Skeletal muscle tissue (tissue), 4 donors: ENCODE data around the gene PLAU. TPM values are rescaled to one million over a fixed set of nuclear protein-coding genes. Genes with fewer than 3 reads are reported as not detected.
"Not testable (repeated sequence)": the region's sequence is repeated elsewhere in the genome, so short reads cannot be mapped to it uniquely, and the experiment has no call there.

Experiments used
- H3K27ac ChIP-seq: one replicate; pipeline ENCODE4 v1.7.0; 2013; ENCODE audit warnings: mild to moderate bottlenecking, low read depth, low read length, inconsistent platforms
- H3K27me3 ChIP-seq, 3 donors: one replicate each; pipeline ENCODE4 v1.7.0; 2013; ENCODE audit warnings: low read length in 3 of 3; ENCODE audit not compliant: control insufficient read depth in 3 of 3, insufficient read depth in 3 of 3
- H3K36me3 ChIP-seq, 3 donors: one replicate each; pipeline ENCODE4 v1.7.0; 2013; ENCODE audit warnings: low read length in 3 of 3; ENCODE audit not compliant: control insufficient read depth in 3 of 3, insufficient read depth in 3 of 3
- H3K4me1 ChIP-seq, 3 donors: one replicate each; pipeline ENCODE4 v1.7.0; 2013; ENCODE audit warnings: low read length in 3 of 3, mild to moderate bottlenecking in 3 of 3; ENCODE audit not compliant: control insufficient read depth in 3 of 3, insufficient read depth in 3 of 3
- H3K4me3 ChIP-seq, 3 donors: one replicate each; pipeline ENCODE4 v1.7.0; 2013; ENCODE audit warnings: low read length in 3 of 3
- H3K9ac ChIP-seq, 3 donors: one replicate each; pipeline ENCODE4 v1.7.0; 2013; ENCODE audit warnings: low read length in 3 of 3, mild to moderate bottlenecking in 3 of 3, moderate library complexity in 2 of 3, low read depth in 1 of 3
- H3K9me3 ChIP-seq, 3 donors: one replicate each; pipeline ENCODE4 v1.7.0; 2013; ENCODE audit warnings: low read length in 3 of 3; ENCODE audit not compliant: control insufficient read depth in 3 of 3
- total RNA-seq: library from RNA; depleted of rRNA; stranded (reverse); fragments of >200 nt; gene quantifications from one replicate; pipeline ENCODE4 v1.2.3, GENCODE V29; 2014
- donor health status: Osteomylitis.

Gene PLAU
- total RNA-seq, 1 donor from 2014 or later: 21.4 TPM

DNA sequence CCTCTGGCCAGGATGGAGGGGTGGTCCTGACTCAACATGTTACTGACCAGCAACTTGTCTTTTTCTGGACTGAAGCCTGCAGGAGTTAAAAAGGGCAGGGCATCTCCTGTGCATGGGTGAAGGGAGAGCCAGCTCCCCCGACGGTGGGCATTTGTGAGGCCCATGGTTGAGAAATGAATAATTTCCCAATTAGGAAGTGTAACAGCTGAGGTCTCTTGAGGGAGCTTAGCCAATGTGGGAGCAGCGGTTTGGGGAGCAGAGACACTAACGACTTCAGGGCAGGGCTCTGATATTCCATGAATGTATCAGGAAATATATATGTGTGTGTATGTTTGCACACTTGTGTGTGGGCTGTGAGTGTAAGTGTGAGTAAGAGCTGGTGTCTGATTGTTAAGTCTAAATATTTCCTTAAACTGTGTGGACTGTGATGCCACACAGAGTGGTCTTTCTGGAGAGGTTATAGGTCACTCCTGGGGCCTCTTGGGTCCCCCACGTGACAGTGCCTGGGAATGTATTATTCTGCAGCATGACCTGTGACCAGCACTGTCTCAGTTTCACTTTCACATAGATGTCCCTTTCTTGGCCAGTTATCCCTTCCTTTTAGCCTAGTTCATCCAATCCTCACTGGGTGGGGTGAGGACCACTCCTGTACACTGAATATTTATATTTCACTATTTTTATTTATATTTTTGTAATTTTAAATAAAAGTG, 6.0 kb downstream of the PLAU start:
- Histone ChIP-seq H3K36me3 (peaks cover 18 to 26% (median 18%) of the 10 kb centered on the region in 3 donors), H3K27ac (peak overlapping the region; percentile 30)

DNA sequence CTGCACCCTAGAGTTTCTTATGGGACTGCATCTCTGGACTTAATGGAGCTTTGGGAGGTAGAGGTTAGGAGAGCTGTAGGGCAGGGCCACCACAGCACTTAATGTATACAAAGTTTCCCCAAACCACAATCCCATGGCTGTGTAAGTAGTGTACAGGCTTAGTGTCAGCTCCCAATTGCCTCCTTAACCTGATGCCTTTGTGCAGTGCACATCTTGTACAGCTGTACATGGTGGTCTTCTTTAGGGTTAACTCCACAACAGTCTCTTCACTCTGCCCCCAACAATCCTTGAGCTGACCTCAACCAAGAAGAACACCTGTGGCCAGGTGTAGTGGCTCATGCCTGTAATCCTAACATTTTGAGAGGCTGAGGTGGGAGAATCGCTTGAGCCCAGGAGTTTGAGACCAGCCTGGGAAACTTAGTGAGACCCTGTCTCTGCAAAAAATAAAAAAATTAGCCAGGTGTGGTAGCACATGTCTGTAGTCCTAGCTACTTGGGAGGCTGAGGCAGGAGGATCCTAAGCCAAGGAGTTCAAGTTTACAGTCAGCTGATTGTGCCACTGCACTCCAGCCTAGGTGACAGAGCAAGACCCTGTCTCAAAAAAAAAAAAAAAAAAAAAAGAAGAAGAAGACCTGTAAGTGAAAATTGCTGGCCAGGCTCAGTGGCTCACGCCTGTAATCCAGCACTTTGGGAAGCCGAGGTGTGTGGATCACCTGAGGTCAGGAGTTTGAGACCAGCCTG, 6.8 kb downstream of the PLAU start:
- Histone ChIP-seq H3K9me3 (peaks cover 0 to 2% (median 0%) of the 10 kb centered on the region in 3 donors), H3K4me3 (no peak overlapping the region), H3K36me3 (peaks cover 16 to 24% (median 18%) of the 10 kb centered on the region in 3 donors), H3K27ac (no peak overlapping the region), H3K9ac (no peak overlapping the region), H3K4me1 (peaks cover 23 to 41% (median 33%) of the 10 kb centered on the region in 3 donors), H3K27me3 (no peaks in the 10 kb centered on the region)

More for the DNA sequence above, 6.0 kb downstream of the PLAU start:
- Histone ChIP-seq H3K4me3 (no peak overlapping the region), H3K4me1 (peaks cover 29 to 46% (median 35%) of the 10 kb centered on the region in 3 donors), H3K9me3 (peaks cover 0 to 2% (median 0%) of the 10 kb centered on the region in 3 donors), H3K27me3 (no peaks in the 10 kb centered on the region), H3K9ac (no peak overlapping the region)

DNA sequence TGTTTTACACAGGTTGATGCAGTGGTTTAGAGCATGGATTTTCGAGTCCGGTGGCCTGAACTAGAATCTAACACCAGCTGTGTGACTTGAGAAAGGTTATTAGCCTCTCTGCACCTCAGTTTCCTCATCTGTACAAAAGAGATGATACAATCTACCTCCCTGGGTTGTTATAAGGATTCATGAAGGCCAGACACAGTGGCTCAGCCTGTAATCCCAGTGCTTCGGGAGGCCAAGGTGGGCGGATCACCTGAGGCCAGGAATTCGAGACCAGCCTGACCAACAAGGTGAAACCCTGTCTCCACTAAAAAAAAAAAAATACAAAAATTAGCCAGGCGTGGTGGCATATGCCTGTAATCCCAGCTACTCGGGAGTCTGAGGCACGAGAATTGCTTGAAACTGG, 8.5 kb downstream of the PLAU start:
- H3K9me3 ChIP-seq, H3K4me3 ChIP-seq, H3K9ac ChIP-seq, H3K27me3 ChIP-seq: not testable (repeated sequence)
- Histone ChIP-seq H3K36me3 (peaks cover 9 to 11% (median 10%) of the 10 kb centered on the region in 3 donors), H3K4me1 (peaks cover 10 to 25% (median 20%) of the 10 kb centered on the region in 3 donors), H3K27ac (peak overlapping the region; percentile 58)

DNA sequence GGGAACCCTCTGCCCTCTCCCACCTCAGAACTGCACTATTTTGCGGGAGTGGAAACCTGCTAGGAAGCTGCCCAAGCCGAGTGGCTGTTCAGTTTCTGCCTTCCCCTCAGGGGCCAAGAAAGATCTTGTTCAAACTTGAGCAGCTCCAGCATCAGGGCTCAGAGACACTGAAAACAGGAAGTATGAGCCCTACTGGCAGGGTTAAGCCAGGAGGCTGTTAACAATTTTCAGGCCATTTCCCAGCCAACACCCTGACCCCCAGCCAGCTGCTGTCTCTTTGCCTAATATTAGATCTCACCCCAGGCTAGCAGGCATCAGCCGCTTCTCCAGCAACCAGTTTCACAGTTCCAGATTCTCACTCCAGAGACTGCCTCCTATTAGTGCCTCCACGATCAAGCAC, 9.2 kb downstream of the PLAU start:
- H3K27me3 ChIP-seq: no peaks in the 10 kb centered on the region
- H3K9me3 ChIP-seq: peaks cover 0 to 2% (median 0%) of the 10 kb centered on the region in 3 donors
- peaks cover 6 to 19% (median 14%) of the 10 kb centered on the region in 3 donors for H3K4me1 ChIP-seq
- no peak overlapping the region for H3K9ac ChIP-seq
- peak overlapping the region; percentile 58 for H3K27ac ChIP-seq
- H3K36me3 ChIP-seq: peaks cover 4 to 5% (median 5%) of the 10 kb centered on the region in 3 donors
- H3K4me3 ChIP-seq: peak overlapping the region in 1 of 3 donors; percentile 11

DNA sequence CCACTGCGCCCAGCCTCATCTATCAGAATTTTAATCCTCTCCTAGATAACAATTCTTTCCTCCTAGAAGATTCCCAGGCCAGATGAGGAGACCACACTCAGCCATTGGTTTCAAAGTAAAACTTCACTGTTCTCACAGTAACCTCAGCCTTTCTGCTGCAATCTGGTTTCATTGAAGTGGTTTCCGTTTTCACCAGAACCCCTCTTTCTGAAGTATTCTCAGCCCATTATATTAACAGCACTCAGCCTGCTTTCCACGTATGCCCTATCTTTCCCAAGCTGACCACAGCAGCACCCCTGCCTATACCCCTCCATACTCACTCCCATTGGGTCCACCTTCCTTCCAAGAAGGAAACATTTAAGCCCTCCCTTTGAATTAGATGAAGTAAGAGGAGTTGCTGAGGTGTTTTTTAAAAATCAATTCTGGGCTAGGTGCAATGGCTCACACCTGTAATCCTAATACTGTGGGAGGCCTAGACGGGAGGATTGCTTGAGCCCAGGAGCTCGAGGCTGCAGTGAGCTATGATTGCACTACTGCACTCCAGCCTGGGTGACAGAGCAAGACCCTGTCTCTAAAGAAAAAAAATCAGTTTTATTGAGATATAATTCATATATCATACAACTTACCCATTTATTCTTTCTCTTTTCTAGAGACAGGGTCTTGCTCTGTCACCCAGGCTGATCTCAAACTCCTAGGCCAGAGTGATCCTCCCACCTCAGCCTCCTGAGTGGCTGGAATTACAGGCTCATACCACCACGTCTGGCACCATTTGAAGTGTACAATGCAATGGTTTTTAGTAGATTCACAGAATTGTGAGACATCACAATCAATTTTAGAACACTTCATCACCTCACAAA, 11.3 kb downstream of the PLAU start:
- H3K9me3 ChIP-seq: peaks cover 0 to 2% (median 0%) of the 10 kb centered on the region in 3 donors
- H3K36me3 ChIP-seq: no peaks in the 10 kb centered on the region
- H3K4me1 ChIP-seq: peaks cover 0 to 5% (median 2%) of the 10 kb centered on the region in 3 donors
- H3K4me3 ChIP-seq: no peak overlapping the region
- no peak overlapping the region for H3K27ac ChIP-seq
- H3K27me3 ChIP-seq: no peaks in the 10 kb centered on the region
- no peak overlapping the region for H3K9ac ChIP-seq

DNA sequence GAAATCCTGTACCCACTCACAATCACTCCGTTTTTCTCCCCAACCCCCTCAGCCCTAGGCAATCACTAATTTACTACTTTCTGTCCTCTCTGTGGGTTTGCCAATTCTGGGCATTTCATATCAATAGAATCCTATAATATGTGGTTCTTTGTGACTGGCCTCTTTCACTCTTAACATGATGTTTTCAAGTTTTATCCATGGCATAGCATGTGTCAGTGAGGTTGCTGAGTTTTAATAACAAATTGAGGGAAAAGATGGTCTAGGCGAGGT, 11.9 kb downstream of the PLAU start:
- peaks cover 0 to 5% (median 2%) of the 10 kb centered on the region in 3 donors for H3K4me1 ChIP-seq
- H3K9ac ChIP-seq: no peak overlapping the region
- H3K36me3 ChIP-seq: no peaks in the 10 kb centered on the region
- no peaks in the 10 kb centered on the region for H3K27me3 ChIP-seq
- peaks cover 0 to 2% (median 0%) of the 10 kb centered on the region in 3 donors for H3K9me3 ChIP-seq
- no peak overlapping the region for H3K4me3 ChIP-seq
- H3K27ac ChIP-seq: no peak overlapping the region

DNA sequence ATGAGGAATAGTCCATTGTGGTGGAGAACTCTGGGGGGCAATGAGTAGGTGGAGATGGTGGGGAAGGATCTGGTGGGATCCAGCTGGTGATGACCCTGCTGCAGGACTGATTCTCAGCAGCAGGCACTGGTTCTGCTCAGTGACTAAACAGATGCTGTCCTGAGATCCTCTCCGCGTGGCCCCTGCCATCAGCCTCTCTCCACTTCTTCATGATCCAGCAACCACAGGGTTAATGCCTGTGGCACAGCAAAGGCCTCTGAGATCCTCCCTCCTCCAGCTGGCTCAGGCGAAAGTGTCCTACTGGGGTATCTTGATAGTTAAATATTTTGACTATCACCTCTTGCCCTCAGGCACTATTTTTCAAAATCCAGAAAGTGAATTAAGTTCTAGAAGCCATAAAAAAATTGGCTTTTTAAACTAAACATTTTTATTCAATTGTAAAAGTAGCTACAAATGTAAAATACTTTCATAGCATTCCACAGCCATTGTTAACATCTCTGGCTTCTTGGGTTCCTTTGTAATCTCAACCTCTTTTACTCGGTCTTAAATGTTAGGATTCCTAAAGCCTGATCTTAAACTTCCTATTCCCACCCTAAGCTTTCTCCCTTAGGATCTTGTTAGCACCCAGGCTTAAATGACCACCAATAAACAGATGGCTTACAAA, 13.1 kb downstream of the PLAU start:
- H3K4me1 ChIP-seq: peaks cover 0 to 5% (median 2%) of the 10 kb centered on the region in 3 donors

DNA sequence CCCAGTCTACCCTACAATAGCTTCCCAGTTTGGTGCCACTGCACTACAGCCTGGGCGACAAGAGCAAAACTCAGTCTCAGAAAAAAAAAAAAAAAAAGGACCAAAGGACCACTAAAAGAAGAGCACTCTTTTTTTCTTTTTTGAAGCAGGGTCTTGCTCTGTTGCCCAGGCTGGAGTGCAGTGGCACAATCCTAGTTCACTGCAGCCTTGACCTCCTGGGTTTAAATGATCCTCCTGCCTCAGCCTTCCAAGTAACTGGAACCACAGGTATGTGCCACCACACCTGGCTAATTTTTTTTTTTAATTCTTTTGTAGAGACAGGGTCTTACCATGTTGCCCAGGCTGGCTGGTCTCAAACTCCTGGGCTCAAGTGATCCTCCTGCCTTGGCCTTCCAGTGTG, 14.0 kb downstream of the PLAU start:
- peaks cover 0 to 2% (median under 1%) of the 10 kb centered on the region in 3 donors for H3K4me1 ChIP-seq
- no peaks in the 10 kb centered on the region for H3K9me3 ChIP-seq
- no peak overlapping the region for H3K27ac ChIP-seq
- no peaks in the 10 kb centered on the region for H3K27me3 ChIP-seq
- H3K36me3 ChIP-seq: no peaks in the 10 kb centered on the region
- H3K4me3 ChIP-seq: no peak overlapping the region
- no peak overlapping the region for H3K9ac ChIP-seq

More for the DNA sequence above, 13.1 kb downstream of the PLAU start:
- Histone ChIP-seq H3K9me3 (no peaks in the 10 kb centered on the region), H3K27ac (no peak overlapping the region), H3K4me3 (no peak overlapping the region), H3K27me3 (no peaks in the 10 kb centered on the region), H3K36me3 (no peaks in the 10 kb centered on the region), H3K9ac (no peak overlapping the region)

DNA sequence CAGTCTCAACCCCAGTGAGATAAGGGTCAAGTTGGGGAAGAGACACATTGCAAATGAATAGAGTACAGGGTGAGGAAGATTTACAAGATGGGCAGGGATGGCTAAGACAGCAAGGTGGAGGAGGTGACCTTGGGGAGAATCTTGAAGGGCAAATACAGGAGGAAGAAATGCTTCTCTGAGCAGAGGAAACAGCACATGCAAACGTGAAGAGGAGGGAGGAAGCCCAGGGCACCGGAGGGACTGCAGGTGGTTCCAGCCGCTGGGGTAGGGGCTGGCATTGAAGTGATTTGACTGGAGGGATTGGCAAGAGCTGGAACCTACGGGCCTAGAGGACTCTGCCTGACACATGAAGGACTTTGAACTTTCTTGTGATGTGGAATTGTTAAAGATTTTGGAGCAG, 14.6 kb downstream of the PLAU start:
- H3K4me3 ChIP-seq: no peak overlapping the region
- no peaks in the 10 kb centered on the region for H3K9me3 ChIP-seq
- no peaks in the 10 kb centered on the region for H3K27me3 ChIP-seq
- H3K27ac ChIP-seq: no peak overlapping the region
- H3K36me3 ChIP-seq: no peaks in the 10 kb centered on the region
- H3K4me1 ChIP-seq: peaks cover 0 to 2% (median 0%) of the 10 kb centered on the region in 3 donors
- no peak overlapping the region for H3K9ac ChIP-seq
